Breast epithelium (tissue), 3 donors: ENCODE measurements around the gene MESP2.

Source experiments
- POLR2AphosphoS5 ChIP-seq, 3 donors: sonication (generic); formaldehyde crosslinking; IDR thresholded peaks; one replicate each; pipeline ENCODE4 v1.6.1; 2017; ENCODE audit warnings: antibody characterized with exemption in 3 of 3
- TF ChIP-seq, protein P1 (sequence below), 3 donors: fragments of 450-650 bp; IDR thresholded peaks; one replicate each; pipeline ENCODE4 v1.5.1; 2016 to 2017; ENCODE audit warnings: antibody characterized with exemption in 3 of 3, mild to moderate bottlenecking in 3 of 3, moderate library complexity in 3 of 3

DNA sequence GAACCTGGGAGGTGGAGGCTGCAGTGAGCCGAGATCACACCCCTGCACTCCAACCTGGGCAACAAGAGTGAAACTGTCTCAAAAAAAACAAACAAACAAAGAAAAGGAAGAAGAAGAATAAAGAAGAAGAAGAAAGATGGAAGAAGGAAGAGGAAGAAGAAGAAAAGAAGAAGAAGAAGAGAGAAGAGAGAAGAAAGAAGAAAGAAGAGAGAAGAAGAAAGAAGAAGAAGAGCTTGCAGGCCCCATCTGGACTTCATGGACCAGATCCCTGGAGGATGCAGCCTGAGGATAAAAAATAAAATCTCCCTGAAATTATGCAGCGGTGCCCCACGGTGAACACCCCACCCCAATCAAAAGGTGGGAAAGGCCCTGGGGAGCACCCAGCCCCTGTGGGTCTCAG, 16.3 kb upstream of the MESP2 start:
- TF ChIP-seq POLR2AphosphoS5 (IDR thresholded peaks at IDR 0.05) = no peak
- TF ChIP-seq, protein P1, sequence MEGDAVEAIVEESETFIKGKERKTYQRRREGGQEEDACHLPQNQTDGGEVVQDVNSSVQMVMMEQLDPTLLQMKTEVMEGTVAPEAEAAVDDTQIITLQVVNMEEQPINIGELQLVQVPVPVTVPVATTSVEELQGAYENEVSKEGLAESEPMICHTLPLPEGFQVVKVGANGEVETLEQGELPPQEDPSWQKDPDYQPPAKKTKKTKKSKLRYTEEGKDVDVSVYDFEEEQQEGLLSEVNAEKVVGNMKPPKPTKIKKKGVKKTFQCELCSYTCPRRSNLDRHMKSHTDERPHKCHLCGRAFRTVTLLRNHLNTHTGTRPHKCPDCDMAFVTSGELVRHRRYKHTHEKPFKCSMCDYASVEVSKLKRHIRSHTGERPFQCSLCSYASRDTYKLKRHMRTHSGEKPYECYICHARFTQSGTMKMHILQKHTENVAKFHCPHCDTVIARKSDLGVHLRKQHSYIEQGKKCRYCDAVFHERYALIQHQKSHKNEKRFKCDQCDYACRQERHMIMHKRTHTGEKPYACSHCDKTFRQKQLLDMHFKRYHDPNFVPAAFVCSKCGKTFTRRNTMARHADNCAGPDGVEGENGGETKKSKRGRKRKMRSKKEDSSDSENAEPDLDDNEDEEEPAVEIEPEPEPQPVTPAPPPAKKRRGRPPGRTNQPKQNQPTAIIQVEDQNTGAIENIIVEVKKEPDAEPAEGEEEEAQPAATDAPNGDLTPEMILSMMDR (IDR thresholded peaks at IDR 0.05) = no peak
